Left forelimb (tissue), 1 donor: ENCODE results near the gene ELMOD2.

Experiments used
- DNase-seq: peaks from one replicate; pipeline ENCODE4 v3.0.0-alpha.2; 2018; ENCODE audit warnings: low spot score

Gene ELMOD2

GRCh38 chr4:140581078-140581477, 57.1 kb downstream of the ELMOD2 start:
- no peak for DNase-seq

DNA sequence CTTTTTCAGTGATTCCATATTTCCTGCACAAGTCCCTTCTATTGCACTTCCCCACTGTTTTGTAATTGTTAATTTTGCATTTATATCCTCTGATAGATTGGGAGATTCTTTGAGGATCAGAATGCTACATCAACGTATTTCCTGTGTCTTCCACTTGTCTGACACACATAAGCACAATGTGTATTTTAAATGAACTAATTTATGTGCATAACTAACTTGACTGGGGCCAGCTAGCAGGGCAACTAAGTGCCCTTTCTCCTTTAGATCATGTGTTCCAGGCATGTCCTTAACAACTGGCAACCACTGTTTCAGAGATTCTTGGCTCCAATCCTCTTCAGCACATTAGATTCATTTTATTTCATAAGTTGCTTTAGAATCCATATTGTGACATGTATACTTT, 60.5 kb downstream of the ELMOD2 start:
- DNase-seq = no peak

DNA sequence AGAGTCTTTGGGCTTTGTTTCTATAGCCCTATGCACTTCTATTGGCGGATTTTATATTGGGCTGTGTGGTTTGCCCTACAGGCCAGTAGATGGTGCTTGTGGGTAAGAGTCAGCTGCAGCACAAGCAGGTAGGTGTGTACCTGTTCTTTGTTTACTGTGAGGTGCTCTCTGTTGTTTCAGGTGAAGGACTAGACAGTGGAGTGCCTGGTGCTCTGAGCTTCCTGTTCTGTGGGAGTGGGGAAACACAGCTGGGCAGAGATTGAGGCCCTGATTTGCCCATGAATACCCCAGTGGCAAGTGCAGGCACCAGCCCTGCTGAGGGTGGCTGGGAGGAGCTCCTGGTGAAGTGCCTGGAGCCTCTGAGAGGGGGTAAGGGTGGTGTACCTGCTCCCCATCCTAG, 71.1 kb downstream of the ELMOD2 start:
- DNase-seq = no peak

DNA sequence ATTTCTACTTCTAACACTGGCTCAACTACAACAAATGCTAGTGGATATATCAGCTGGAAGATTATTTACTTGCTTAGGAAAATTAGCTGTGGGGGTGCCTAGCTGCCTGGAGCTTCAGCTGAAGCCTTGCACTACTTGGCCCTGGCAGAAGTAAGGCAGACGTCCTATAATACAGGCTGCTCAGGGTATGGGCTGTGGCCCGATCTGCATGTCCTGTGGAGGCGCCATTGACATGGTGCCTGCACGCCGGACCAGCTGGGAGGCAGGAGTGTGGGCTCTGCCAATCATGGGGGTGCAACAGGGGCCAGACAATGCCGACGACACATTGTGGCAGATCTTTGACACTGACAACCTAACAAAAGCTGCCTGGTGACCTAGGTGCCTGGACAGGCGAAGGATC, 76.4 kb downstream of the ELMOD2 start:
- no peak for DNase-seq

DNA sequence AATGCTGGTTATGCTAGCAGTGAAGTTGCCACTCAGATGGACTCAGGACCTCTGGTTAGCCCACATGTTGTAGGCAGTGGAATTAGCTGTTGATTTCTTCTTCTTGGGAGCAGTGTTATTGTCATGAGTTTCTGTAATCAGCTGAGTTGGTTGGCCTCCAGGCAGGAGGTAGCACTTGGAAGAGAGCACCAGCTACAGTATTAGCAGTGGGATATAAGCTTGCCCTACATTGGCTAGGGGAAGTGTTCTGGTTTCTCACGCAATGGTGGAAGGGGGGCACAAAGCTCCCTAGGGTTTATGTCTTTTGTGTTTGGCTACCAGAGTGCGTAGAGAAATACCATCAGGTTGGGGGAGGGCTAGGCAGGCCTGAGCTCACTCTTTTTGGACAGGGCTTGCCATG, 78.7 kb downstream of the ELMOD2 start:
- DNase-seq = no peak

DNA sequence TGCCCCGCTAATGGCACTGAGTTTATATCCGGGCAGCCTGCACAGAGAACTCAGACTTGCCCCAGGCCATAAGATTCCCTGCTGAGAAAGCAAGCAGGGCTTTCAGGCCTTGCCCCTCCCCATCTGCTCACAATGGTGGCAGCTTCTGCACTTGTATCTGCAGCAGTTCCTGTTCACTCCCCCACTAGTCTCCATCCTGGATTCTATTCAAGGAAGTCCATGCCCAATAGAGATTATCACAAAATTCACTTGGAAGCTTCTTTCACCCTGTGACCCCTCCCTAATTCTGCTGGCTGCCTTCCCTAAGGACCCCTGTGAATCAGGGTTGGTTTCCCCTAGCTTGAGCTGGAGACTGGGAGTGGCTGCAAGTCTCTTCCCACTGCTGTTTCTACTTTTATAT, 79.3 kb downstream of the ELMOD2 start:
- no peak for DNase-seq
